Activated CD8-positive, alpha-beta memory T cell treated with anti-CD3 and anti-CD28 coated beads, Interleukin-2, amount 50 U/mL, for 24 hours (primary cell): ENCODE measurements around the gene ATP9B.
A peak's percentile ranks its signal among the peaks of the same experiment; 100 is the strongest.
"Not testable (repeated sequence)": the region's sequence is repeated elsewhere in the genome, so short reads cannot be mapped to it uniquely, and the experiment has no call there.

Experiments used
- DNase-seq: peaks from one replicate; pipeline ENCODE4 v3.0.0-alpha.2; 2020; ENCODE audit errors: extremely low read depth

The ATP9B gene

GRCh38 chr18:79229431-79229830, 160.2 kb downstream of the ATP9B start:
- no peak for DNase-seq

DNA sequence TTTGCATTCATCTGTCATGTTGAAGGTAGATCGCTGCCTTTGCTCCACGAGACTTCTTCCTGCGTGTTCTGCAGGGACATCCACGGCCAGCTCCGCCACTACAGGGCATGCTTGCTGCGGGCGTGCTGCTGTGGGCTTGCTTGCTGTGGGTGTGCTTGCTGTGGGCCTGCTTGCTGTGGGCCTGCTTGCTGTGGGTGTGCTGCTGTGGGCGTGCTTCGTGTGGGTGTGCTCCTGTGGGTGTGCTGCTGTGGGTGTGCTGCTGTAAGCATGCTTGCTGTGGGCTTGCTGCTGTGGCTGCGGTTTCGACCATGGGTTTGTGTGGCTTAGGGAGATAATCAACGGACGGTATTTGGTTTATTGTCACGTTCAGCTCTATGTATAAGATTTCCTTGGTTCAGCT, 165.2 kb downstream of the ATP9B start:
- DNase-seq = no peak

- no peak for DNase-seq
Measured at GRCh38 chr18:79239631-79240030, 170.4 kb downstream of the ATP9B start.

GRCh38 chr18:79241755-79242154, 172.6 kb downstream of the ATP9B start:
- DNase-seq = no peak

DNA sequence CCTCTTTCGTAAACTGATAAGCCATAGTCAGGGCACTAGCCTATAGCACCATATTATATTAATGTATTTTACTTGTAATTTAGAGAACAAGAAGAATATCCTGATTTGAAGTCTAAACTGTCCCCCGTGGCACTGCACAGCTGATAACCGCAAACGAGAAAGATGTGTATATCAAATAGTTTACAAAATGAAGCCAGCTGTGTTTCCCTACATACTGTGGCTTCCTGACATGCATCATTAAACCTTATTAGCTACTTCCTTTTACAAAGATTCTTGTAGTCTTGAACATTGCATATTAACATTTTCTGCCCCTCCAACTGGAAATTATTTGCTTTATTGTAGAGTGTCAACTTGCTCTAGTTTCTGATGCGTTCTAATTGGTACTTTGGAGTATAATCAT, 173.1 kb downstream of the ATP9B start:
- no peak for DNase-seq

- no peak for DNase-seq
Measured at GRCh38 chr18:79245517-79246001, 176.4 kb downstream of the ATP9B start.

- DNase-seq = peak; percentile 31
Measured at GRCh38 chr18:79246309-79247108, 177.3 kb downstream of the ATP9B start.

- no peak for DNase-seq
Measured at GRCh38 chr18:79248495-79249060, 179.4 kb downstream of the ATP9B start.

GRCh38 chr18:79250301-79250981, 181.2 kb downstream of the ATP9B start:
- DNase-seq = no peak

DNA sequence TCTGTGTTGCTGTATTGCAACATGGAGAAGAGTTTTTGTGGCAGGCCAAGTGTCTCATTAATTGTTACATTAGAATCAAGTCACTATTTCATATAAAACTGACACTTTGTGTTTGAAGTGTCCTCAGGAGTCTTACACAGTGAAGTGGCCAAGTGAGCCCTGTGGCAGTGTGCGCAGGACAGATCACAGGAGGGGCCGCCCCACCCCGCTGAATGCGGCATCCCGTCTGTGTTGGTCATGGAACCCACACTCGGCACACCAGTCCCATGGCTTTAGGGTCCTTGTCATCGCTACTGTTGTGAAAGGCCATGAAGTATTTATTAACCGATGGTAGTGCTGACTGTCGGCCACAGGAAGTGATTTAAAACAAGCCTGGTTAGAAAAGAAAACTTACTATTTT, 181.8 kb downstream of the ATP9B start:
- DNase-seq = no peak

DNA sequence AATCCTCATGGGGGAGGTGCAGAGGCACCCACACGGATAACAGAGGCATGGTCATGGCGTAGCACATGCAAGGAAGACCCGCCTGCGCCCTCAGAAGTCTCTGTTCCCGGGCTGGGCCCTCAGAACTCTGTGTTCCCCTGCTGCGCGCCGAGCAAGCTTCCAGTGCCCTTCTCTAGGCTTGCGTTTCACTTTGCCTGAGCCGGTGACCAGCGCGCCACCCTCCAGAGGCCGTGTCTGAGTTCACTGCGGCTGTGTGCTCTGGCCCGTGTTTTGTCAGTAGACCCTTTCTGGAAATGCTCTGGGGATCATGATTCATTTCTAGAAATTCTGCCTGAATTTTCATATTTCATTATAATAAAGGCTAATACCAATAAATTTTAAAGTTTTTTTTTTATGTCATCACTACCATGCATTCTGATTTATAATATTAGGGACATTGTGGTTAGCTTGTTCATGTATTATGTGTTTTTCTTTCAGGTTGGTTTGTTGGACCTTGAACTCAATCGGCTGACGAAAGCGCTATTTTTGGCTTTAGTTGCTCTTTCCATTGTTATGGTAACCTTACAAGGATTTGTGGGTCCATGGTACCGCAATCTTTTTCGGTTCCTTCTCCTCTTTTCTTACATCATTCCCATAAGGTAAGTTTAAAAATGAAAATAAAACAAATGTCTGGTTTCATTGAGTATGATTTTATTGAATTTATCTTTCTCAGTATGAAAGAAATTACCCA, 183.9 kb downstream of the ATP9B start:
- no peak for DNase-seq

DNA sequence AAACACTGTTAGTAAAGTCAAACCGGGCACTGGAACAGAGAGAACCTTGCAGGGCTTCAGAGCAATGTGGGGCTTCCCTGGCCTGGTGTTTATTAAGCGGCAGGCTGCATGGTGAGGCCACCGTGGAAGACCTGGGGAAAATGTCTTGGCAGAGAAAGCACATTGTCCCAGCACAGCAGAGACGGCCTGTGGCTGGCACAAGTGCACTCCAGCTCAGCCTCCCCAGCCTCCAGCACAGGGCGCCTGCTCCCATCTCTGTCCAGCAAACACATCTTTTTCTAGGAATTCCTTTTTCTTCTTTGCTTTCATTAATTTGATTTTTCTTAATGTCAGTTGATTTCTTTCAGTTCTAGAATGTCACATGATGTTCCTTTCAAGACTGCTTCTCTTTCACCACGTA, 188.3 kb downstream of the ATP9B start:
- no peak for DNase-seq

DNA sequence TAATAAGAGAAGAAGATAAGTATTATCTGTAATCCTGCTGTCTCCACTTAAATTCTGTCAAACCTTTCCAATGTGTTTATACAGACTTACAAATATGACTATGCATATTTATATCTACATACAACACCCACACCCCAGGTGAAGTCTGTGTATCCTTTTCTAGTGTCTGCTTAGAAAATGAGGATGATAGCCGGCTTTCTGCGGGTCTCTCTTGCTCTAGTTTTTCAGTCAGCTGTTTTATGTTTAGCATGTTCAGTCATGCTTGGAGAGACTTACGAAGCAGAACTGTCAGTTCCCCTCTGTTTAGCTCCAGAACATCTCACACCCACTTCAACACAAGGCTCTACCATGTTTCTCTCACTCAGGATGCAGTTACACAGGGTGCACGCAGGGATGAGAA, 189.3 kb downstream of the ATP9B start:
- DNase-seq = no peak

DNA sequence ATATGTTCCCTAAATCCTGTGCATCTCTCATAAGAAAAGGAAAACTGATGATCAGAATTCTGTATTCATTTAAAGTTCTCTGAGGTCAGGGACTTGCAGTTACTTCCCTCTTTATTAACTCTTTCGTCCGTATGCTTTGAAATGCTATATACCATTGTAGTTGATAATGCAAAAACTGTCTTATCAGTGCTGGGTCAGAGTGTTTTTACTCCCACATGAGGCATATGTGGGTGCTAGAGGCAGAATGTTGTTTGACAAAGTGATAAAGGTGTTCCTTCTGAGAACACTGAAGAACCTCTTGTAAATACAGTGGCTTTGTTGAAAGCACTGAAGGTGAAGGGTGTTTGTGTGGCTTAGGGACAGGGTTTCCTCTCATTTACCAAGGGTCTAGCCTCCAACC, 190.0 kb downstream of the ATP9B start:
- DNase-seq = no peak

DNA sequence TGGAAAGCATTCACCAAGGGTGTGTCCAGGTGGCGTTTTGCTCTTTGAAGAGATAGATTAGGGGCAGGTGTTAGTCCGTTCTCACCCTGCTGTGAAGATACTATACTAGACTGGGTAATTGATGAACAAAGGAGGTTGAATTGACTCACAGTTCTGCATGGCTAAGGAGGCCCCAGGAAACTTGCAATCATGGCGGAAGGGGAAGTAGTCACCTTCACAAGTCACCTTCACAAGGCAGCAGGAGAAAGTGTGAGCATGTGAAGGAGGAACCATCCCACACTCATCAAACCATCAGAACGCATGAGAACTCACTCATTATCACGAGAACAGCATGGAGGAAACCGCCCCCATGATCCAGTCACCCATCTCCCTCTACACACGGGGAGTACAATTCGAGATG, 190.8 kb downstream of the ATP9B start:
- no peak for DNase-seq

DNA sequence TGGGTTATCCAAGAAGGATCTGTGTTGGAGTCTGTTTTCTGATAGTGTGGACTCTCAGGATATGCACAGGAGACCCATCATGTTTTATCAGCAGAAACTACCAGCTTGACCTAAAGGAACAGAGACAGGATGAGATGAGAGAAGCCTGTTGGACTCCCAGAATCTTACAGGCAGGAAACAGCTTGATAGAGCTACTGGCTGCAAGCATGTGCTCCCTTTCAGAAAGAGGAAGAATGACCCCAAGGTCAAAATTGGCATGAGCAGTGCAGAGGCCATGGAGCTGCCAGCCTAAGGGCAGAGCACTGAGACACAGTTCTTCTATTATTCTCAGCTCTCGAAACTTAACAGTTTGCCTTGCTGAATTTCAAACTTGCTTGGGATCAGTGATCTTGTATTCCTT, 191.3 kb downstream of the ATP9B start:
- DNase-seq = no peak

GRCh38 chr18:79265068-79265467, 195.9 kb downstream of the ATP9B start:
- DNase-seq = not testable (repeated sequence)

- not testable (repeated sequence) for DNase-seq
Measured at GRCh38 chr18:79271812-79272211, 202.6 kb downstream of the ATP9B start.

- DNase-seq = no peak
Measured at GRCh38 chr18:79272916-79273315, 203.7 kb downstream of the ATP9B start.

GRCh38 chr18:79274823-79275222, 205.6 kb downstream of the ATP9B start:
- no peak for DNase-seq

GRCh38 chr18:79275461-79275860, 206.3 kb downstream of the ATP9B start:
- DNase-seq = no peak

DNA sequence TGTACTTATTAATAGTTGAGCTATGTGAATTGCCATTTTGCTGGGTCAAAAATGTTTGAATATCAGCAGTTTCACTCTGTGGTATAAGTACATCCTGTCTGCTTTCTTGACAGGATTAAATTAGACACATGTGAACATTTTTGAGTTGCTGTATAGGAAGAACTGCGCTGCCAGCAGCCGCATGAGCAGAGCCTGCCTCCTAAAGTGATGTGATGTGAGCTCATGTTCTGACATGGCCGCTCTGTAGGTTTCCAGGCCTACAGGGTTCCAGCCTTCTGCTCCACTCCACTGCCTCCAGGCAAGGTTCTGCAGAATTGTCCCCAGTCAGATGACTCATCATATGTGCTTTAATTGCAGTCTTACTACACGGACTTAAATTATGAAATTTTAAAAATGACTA, 206.8 kb downstream of the ATP9B start:
- no peak for DNase-seq
